HCT116 (cell line): Measurements from ENCODE around the gene CAPN13. TPM values are rescaled to one million over a fixed set of nuclear protein-coding genes. Genes with fewer than 3 reads are reported as not detected.

ENCODE experiments used
- ATAC-seq: fragments of 200-7000 bp; cut with Tn5 transposase; 2 replicates; pipeline ENCODE4 v1.9.1; 2020; ENCODE audit warnings: mild to moderate bottlenecking, moderate library complexity
- BruUV-seq: library from RNA; stranded (reverse); fragments of 400-500 nt; replicated peaks from 2 replicates; lab custom pipeline; 2021; lab: Mats Ljungman, UMichigan
- CTCF ChIA-PET: fragments of 300-600 bp; sonication (Branson Sonifier 250); formaldehyde crosslinking; loops from one replicate; lab custom pipeline; 2021; ENCODE audit warnings: antibody characterized with exemption; lab: Charles Lee
- POLR2A ChIA-PET: fragments of 300-600, 350-600 bp; sonication (Branson Sonifier 250); formaldehyde crosslinking; loops from one replicate; lab custom pipeline; 2021; ENCODE audit warnings: antibody characterized with exemption; lab: Charles Lee
- RAD21 ChIA-PET, 2 experiments: fragments of 300-600 bp; sonication (Branson Sonifier 250); formaldehyde crosslinking; loops; one replicate each; lab custom pipeline; 2023; ENCODE audit warnings: low total read pairs in 2 of 2; ENCODE audit not compliant: uncharacterized antibody in 2 of 2, unreplicated experiment in 2 of 2, low non-redundant PET in 1 of 2; lab: Charles Lee
- DNase-seq: peaks from one replicate; pipeline ENCODE4 v3.0.0-alpha.2; 2010; ENCODE audit warnings: low read depth, low spot score
- H2AFZ ChIP-seq: fragments of 200-600 bp; shearing (Covaris generic), sonication (generic); 2 replicates; pipeline ENCODE4 v1.6.1; 2017; ENCODE audit warnings: low read depth, mixed run types, mixed read lengths, antibody characterized with exemption, low read length; ENCODE audit not compliant: poor library complexity, severe bottlenecking
- H3K27ac ChIP-seq: 2 replicates; pipeline ENCODE4 v1.5.1; 2012; ENCODE audit warnings: low read depth, low read length
- H3K27me3 ChIP-seq: fragments of 200-600 bp; sonication (generic); 2 replicates; pipeline ENCODE4 v1.6.1; 2016; ENCODE audit warnings: mixed run types, low read length, mixed read lengths; ENCODE audit not compliant: insufficient read depth
- H3K36me3 ChIP-seq, 2 experiments: fragments of 200-500 bp in 1 of 2; fragments of 200-600 bp in 1 of 2; sonication (Bioruptor generic) in 1 of 2; sonication (generic) in 1 of 2; 2 replicates each; pipeline versions ENCODE4 v1.5.1 to v1.6.1; 2014 to 2016; ENCODE audit warnings: low read length in 2 of 2, inconsistent platforms in 1 of 2, mixed read lengths in 1 of 2, mixed run types in 1 of 2; ENCODE audit not compliant: insufficient read depth in 2 of 2, control insufficient read depth in 1 of 2
- H3K4me1 ChIP-seq, 2 experiments: fragments of 200-600 bp in 1 of 2; sonication (generic) in 1 of 2; 2 replicates each; pipeline versions ENCODE4 v1.5.1 to v1.6.1; 2012 to 2017; ENCODE audit warnings: low read length in 2 of 2, inconsistent platforms in 1 of 2, mild to moderate bottlenecking in 1 of 2, mixed read lengths in 1 of 2, mixed run types in 1 of 2, moderate library complexity in 1 of 2; ENCODE audit not compliant: insufficient read depth in 2 of 2, control insufficient read depth in 1 of 2
- H3K4me2 ChIP-seq: fragments of 200-600 bp; sonication (generic); 2 replicates; pipeline ENCODE4 v1.6.1; 2017; ENCODE audit warnings: mixed run types, low read length, mixed read lengths
- H3K4me3 ChIP-seq, 2 experiments: fragments of 200-600 bp in 1 of 2; sonication (generic) in 1 of 2; replicated peaks in 1 of 2; 2 replicates each; pipeline ENCODE4 v1.5.1; 2011 to 2016; ENCODE audit warnings: low read length in 2 of 2, control low read depth in 1 of 2, low read depth in 1 of 2, mild to moderate bottlenecking in 1 of 2, mixed read lengths in 1 of 2, mixed run types in 1 of 2
- H3K79me2 ChIP-seq: fragments of 200-600 bp; sonication (generic); 2 replicates; pipeline ENCODE4 v1.6.1; 2017; ENCODE audit warnings: mild to moderate bottlenecking, mixed run types, low read length, moderate library complexity, mixed read lengths; ENCODE audit not compliant: insufficient read depth
- H3K9ac ChIP-seq: fragments of 200-600 bp; sonication (generic); 2 replicates; pipeline ENCODE4 v1.6.1; 2016; ENCODE audit warnings: low read length, mixed read lengths
- H3K9me2 ChIP-seq: fragments of 200-600 bp; sonication (generic), shearing (Covaris generic); 2 replicates; pipeline ENCODE4 v1.6.1; 2017; ENCODE audit warnings: mixed run types, mild to moderate bottlenecking, moderate library complexity; ENCODE audit not compliant: insufficient read depth
- H3K9me3 ChIP-seq, 2 experiments: fragments of 200-500 bp in 1 of 2; fragments of 200-600 bp in 1 of 2; sonication (Bioruptor generic) in 1 of 2; sonication (generic) in 1 of 2; 2 replicates each; pipeline ENCODE4 v1.6.1; 2014 to 2017; ENCODE audit warnings: low read length in 2 of 2, mixed read lengths in 2 of 2, inconsistent platforms in 1 of 2, low read depth in 1 of 2, mild to moderate bottlenecking in 1 of 2, mixed run types in 1 of 2, moderate library complexity in 1 of 2; ENCODE audit not compliant: control insufficient read depth in 1 of 2, insufficient read depth in 1 of 2
- H4K20me1 ChIP-seq: fragments of 200-600 bp; sonication (generic), shearing (Covaris generic); 2 replicates; pipeline ENCODE4 v1.6.1; 2017; ENCODE audit warnings: mixed run types, mild to moderate bottlenecking, moderate library complexity; ENCODE audit not compliant: insufficient read depth
- ATF3 ChIP-seq: IDR thresholded peaks from 2 replicates; pipeline ENCODE4 v1.6.1; 2012
- CBX3 ChIP-seq: IDR thresholded peaks from 2 replicates; pipeline ENCODE4 v1.6.1; 2012; ENCODE audit warnings: low read depth
- CEBPB ChIP-seq: IDR thresholded peaks from 2 replicates; pipeline ENCODE4 v1.6.1; 2012; ENCODE audit warnings: low read depth
- CTCF ChIP-seq, 3 experiments: fragments of 200-600 bp in 1 of 3; sonication (generic) in 1 of 3; IDR thresholded peaks in 2 of 3; conservative IDR thresholded peaks in 1 of 3; 2 replicates each; pipeline ENCODE4 v1.5.1; 2012 to 2017; ENCODE audit warnings: low read depth in 2 of 3, low read length in 2 of 3, antibody characterized with exemption in 1 of 3, borderline replicate concordance in 1 of 3, control low read depth in 1 of 3, mild to moderate bottlenecking in 1 of 3, mixed read lengths in 1 of 3, mixed run types in 1 of 3, moderate library complexity in 1 of 3; ENCODE audit not compliant: insufficient read depth in 1 of 3
- ELF1 ChIP-seq: IDR thresholded peaks from 2 replicates; pipeline ENCODE4 v1.6.1; 2012; ENCODE audit warnings: low read depth, borderline replicate concordance
- EZH2 ChIP-seq: fragments of 200-600 bp; sonication (generic); IDR thresholded peaks from 2 replicates; pipeline ENCODE4 v1.6.1; 2017; ENCODE audit warnings: antibody characterized with exemption, mixed run types
- FOSL1 ChIP-seq: IDR thresholded peaks from 2 replicates; pipeline ENCODE4 v1.6.1; 2012; ENCODE audit warnings: low read depth
- JUND ChIP-seq: IDR thresholded peaks from 2 replicates; pipeline ENCODE4 v1.6.1; 2012
- POLR2AphosphoS5 ChIP-seq: IDR thresholded peaks from 2 replicates; pipeline ENCODE4 v1.6.1; 2011; ENCODE audit warnings: mild to moderate bottlenecking, low read depth, low read length, moderate library complexity
- RAD21 ChIP-seq: IDR thresholded peaks from 2 replicates; pipeline ENCODE4 v1.6.1; 2012; ENCODE audit warnings: low read depth, mild to moderate bottlenecking
- REST ChIP-seq: IDR thresholded peaks from 2 replicates; pipeline ENCODE4 v1.6.1; 2012; ENCODE audit warnings: low read depth
- SIN3A ChIP-seq: IDR thresholded peaks from 2 replicates; pipeline ENCODE4 v1.6.1; 2012; ENCODE audit warnings: low read depth
- TCF7L2 ChIP-seq: IDR thresholded peaks from 2 replicates; pipeline ENCODE4 v1.7.0; 2011; ENCODE audit warnings: borderline replicate concordance, inconsistent platforms; ENCODE audit not compliant: insufficient read depth, insufficient read length; ENCODE audit errors: extremely low read depth
- YY1 ChIP-seq: IDR thresholded peaks from 2 replicates; pipeline ENCODE4 v1.6.1; 2011; ENCODE audit warnings: low read length, low read depth, moderate library complexity, mild to moderate bottlenecking; ENCODE audit not compliant: insufficient replicate concordance; ENCODE audit errors: extremely low read depth
- ZFX ChIP-seq: fragments of 450-650 bp; IDR thresholded peaks from 2 replicates; pipeline ENCODE4 v1.6.1; 2017
- ZNF274 ChIP-seq: fragments of 200-500 bp; sonication (Bioruptor generic); IDR thresholded peaks from 2 replicates; pipeline ENCODE4 v1.6.1; 2014; ENCODE audit warnings: mild to moderate bottlenecking, low read depth, low read length, inconsistent platforms
- intact Hi-C: fragments of 100-400 bp; cut with micrococcal nuclease; formaldehyde crosslinking; loops from 2 replicates; pipeline ENCODE4 v1.10.0; 2022
- total RNA-seq: library from RNA; stranded (reverse); gene quantifications from one replicate; pipeline ENCODE4 v1.2.1, GENCODE V29; 2021; ENCODE audit not compliant: unreplicated experiment

Gene CAPN13
- total RNA-seq, 1 experiment from 2014 or later, result 0.25 TPM

- H3K4me2 ChIP-seq, result no peak overlapping the region
- TF ChIP-seq REST (no peak), CBX3 (no peak), TCF7L2 (no peak), JUND (no peak), ZFX (no peak)
- CTCF ChIA-PET, result no interaction called here
- H3K36me3 ChIP-seq, result no peaks in the 10 kb centered on the region
- H3K4me3 ChIP-seq, result no peak overlapping the region
- H3K27ac ChIP-seq, result no peak overlapping the region
- no peaks in the 10 kb centered on the region for H3K9me2 ChIP-seq
- RAD21 ChIA-PET, result no interaction called here
- no peak overlapping the region for H2AFZ ChIP-seq
- H3K9ac ChIP-seq, result no peak overlapping the region
- POLR2A ChIA-PET, result no interaction called here
- BruUV-seq, result no TSS peak
- no peaks in the 10 kb centered on the region for H3K79me2 ChIP-seq
- no peak for DNase-seq
- H3K27me3 ChIP-seq, result peaks cover 33% of the 10 kb centered on the region
- ATAC-seq, result no peak
- H4K20me1 ChIP-seq, result no peaks in the 10 kb centered on the region
- intact Hi-C loops, result no loop called here
- H3K9me3 ChIP-seq, result no peaks in the 10 kb centered on the region
- H3K4me1 ChIP-seq, result no peaks in the 10 kb centered on the region
These were observed 10.5 kb downstream of the CAPN13 start for GRCh38 chr2:30796699-30797098.

GRCh38 chr2:30792521-30792920 lies 14.7 kb downstream of the CAPN13 start:
- Histone ChIP-seq H3K27ac (no peak overlapping the region), H3K9me2 (no peaks in the 10 kb centered on the region), H4K20me1 (no peaks in the 10 kb centered on the region), H3K27me3 (peaks cover 42% of the 10 kb centered on the region), H3K9me3 (no peaks in the 10 kb centered on the region), H3K9ac (no peak overlapping the region), H3K4me1 (no peaks in the 10 kb centered on the region), H3K4me2 (no peak overlapping the region), H3K36me3 (no peaks in the 10 kb centered on the region), H3K79me2 (no peaks in the 10 kb centered on the region), H2AFZ (no peak overlapping the region), H3K4me3 (no peak overlapping the region)
- DNase-seq, result no peak
- ChIA-PET RAD21 (no interaction called here), CTCF (no interaction called here), POLR2A (no interaction called here)
- no TSS peak for BruUV-seq
- intact Hi-C loops, result no loop called here
- no peak for TF ChIP-seq RAD21
- TF ChIP-seq ZNF274, result no peak
- TF ChIP-seq CEBPB, result no peak
- TF ChIP-seq TCF7L2, result no peak
- TF ChIP-seq ELF1, result no peak
- TF ChIP-seq EZH2, result no peak
- TF ChIP-seq SIN3A, result no peak
- TF ChIP-seq CTCF (IDR thresholded peaks at IDR 0.05 in 2 of 3, conservative IDR thresholded peaks at IDR 0.05 in 1 of 3; ENCODE audit: borderline replicate concordance in 1 of 3, insufficient read depth in 1 of 3, low read depth in 2 of 3, low read length in 2 of 3), result no peak
- no peak for TF ChIP-seq CBX3
- TF ChIP-seq JUND, result no peak
- no peak for TF ChIP-seq ATF3
- no peak for TF ChIP-seq FOSL1
- TF ChIP-seq POLR2AphosphoS5, result no peak
- no peak for TF ChIP-seq YY1
- no peak for ATAC-seq
